HAP-1 (cell line): ENCODE measurements around the gene NR1I3.
A peak's percentile ranks its signal among the peaks of the same experiment; 100 is the strongest.

Source experiments
- DNase-seq, 2 experiments: peaks; one replicate each; pipeline ENCODE4 v3.0.0-alpha.2; 2016 to 2020; ENCODE audit warnings: low spot score in 2 of 2
- H3K27me3 ChIP-seq: fragments of 250-450 bp; sonication (Bioruptor Pico); 2 replicates; pipeline ENCODE4 v1.5.1; 2020; ENCODE audit warnings: low read depth, mild to moderate bottlenecking, moderate library complexity
- H3K36me3 ChIP-seq: fragments of 250-450 bp; sonication (Bioruptor Pico); replicated peaks from 2 replicates; pipeline ENCODE4 v1.5.1; 2020; ENCODE audit warnings: mild to moderate bottlenecking
- H3K4me1 ChIP-seq: fragments of 250-450 bp; sonication (Bioruptor Pico); 2 replicates; pipeline ENCODE4 v1.5.1; 2020; ENCODE audit warnings: mild to moderate bottlenecking
- H3K4me3 ChIP-seq: fragments of 250-450 bp; sonication (Bioruptor Pico); 2 replicates; pipeline ENCODE4 v1.5.1; 2020; ENCODE audit warnings: mild to moderate bottlenecking, moderate library complexity
- H3K9me3 ChIP-seq: fragments of 250-450 bp; sonication (Bioruptor Pico); 2 replicates; pipeline ENCODE4 v1.5.1; 2020; ENCODE audit warnings: mild to moderate bottlenecking, moderate library complexity
- in situ Hi-C: fragments of 300-500 bp; cut with MboI; formaldehyde crosslinking; loops from 3 replicates; pipeline ENCODE4 v1.14.3; 2020; ENCODE audit warnings: low sequenced_read_pairs, inconsistent platforms, mixed read lengths

NR1I3 gene

GRCh38 chr1:161200992-161201835, 36.8 kb downstream of the NR1I3 start:
- in situ Hi-C loops, result no loop called here
- peak overlapping the region; percentile 63 for H3K4me3 ChIP-seq

GRCh38 chr1:161200421-161200991, 37.5 kb downstream of the NR1I3 start:
- no peak for DNase-seq
- H3K9me3 ChIP-seq, result no peaks in the 10 kb centered on the region
- H3K27me3 ChIP-seq, result no peaks in the 10 kb centered on the region
- peaks cover 11% of the 10 kb centered on the region for H3K36me3 ChIP-seq
- in situ Hi-C loops, result no loop called here
- peaks cover 26% of the 10 kb centered on the region for H3K4me1 ChIP-seq
- H3K4me3 ChIP-seq, result no peak overlapping the region

More at GRCh38 chr1:161200992-161201835, 36.8 kb downstream of the NR1I3 start:
- H3K36me3 ChIP-seq, result peaks cover 18% of the 10 kb centered on the region
- H3K4me1 ChIP-seq, result peaks cover 26% of the 10 kb centered on the region
- H3K27me3 ChIP-seq, result no peaks in the 10 kb centered on the region
- no peaks in the 10 kb centered on the region for H3K9me3 ChIP-seq
- DNase-seq, result peak in 1 of 2 experiments; percentile 18

GRCh38 chr1:161199506-161200139, 38.4 kb downstream of the NR1I3 start:
- Histone ChIP-seq H3K9me3 (no peaks in the 10 kb centered on the region), H3K27me3 (no peaks in the 10 kb centered on the region), H3K4me1 (peaks cover 26% of the 10 kb centered on the region), H3K4me3 (no peak overlapping the region), H3K36me3 (peaks cover 10% of the 10 kb centered on the region)
- no peak for DNase-seq
- in situ Hi-C loops, result loop anchor here (25.0 kb wide), 1 partner anchor 538 kb away; the partner anchor contains the start of gene DUSP12

GRCh38 chr1:161198897-161199431, 39.0 kb downstream of the NR1I3 start, which contains the start of gene ADAMTS4:
Gene ADAMTS4, minus strand, starts transcription at chr1:161199054. Its CDS starts 427 bp downstream, at chr1:161198627.
- in situ Hi-C loops, result loop anchor here (25.0 kb wide), 1 partner anchor 538 kb away; the partner anchor contains the start of gene DUSP12
- Histone ChIP-seq H3K36me3 (peaks cover 3% of the 10 kb centered on the region), H3K4me1 (peaks cover 22% of the 10 kb centered on the region), H3K4me3 (no peak within 1 kb of the TSS), H3K9me3 (no peaks in the 10 kb centered on the region), H3K27me3 (no peaks in the 10 kb centered on the region)
- no peak for DNase-seq

- no peaks in the 10 kb centered on the region for H3K27me3 ChIP-seq
- H3K4me1 ChIP-seq, result peaks cover 21% of the 10 kb centered on the region
- H3K36me3 ChIP-seq, result no peaks in the 10 kb centered on the region
- H3K4me3 ChIP-seq, result no peak overlapping the region
- DNase-seq, result peak; percentile 15 to 82
- no peaks in the 10 kb centered on the region for H3K9me3 ChIP-seq
- in situ Hi-C loops, result loop anchor here (25.0 kb wide), 1 partner anchor 539 kb away; the partner anchor contains the start of gene DUSP12
Measured at GRCh38 chr1:161198194-161198896, 39.7 kb downstream of the NR1I3 start.

GRCh38 chr1:161197560-161198193, 40.3 kb downstream of the NR1I3 start:
- in situ Hi-C loops, result loop anchor here (25.0 kb wide), 1 partner anchor 540 kb away; the partner anchor contains the start of gene DUSP12
- no peak overlapping the region for H3K4me3 ChIP-seq
- no peak for DNase-seq
- no peaks in the 10 kb centered on the region for H3K36me3 ChIP-seq
- no peaks in the 10 kb centered on the region for H3K9me3 ChIP-seq
- H3K4me1 ChIP-seq, result peaks cover 21% of the 10 kb centered on the region
- no peaks in the 10 kb centered on the region for H3K27me3 ChIP-seq

GRCh38 chr1:161196521-161197451, 41.2 kb downstream of the NR1I3 start:
- H3K27me3 ChIP-seq, result no peaks in the 10 kb centered on the region
- no peaks in the 10 kb centered on the region for H3K9me3 ChIP-seq
- H3K4me3 ChIP-seq, result no peak overlapping the region
- no peaks in the 10 kb centered on the region for H3K36me3 ChIP-seq
- in situ Hi-C loops, result loop anchor here (25.0 kb wide), 1 partner anchor 541 kb away; the partner anchor contains the start of gene DUSP12
- peaks cover 21% of the 10 kb centered on the region for H3K4me1 ChIP-seq
- DNase-seq, result no peak

GRCh38 chr1:161196111-161196510, 41.9 kb downstream of the NR1I3 start:
- in situ Hi-C loops, result loop anchor here (25.0 kb wide), 1 partner anchor 541 kb away; the partner anchor contains the start of gene DUSP12
- Histone ChIP-seq H3K36me3 (no peaks in the 10 kb centered on the region), H3K4me1 (peaks cover 14% of the 10 kb centered on the region), H3K27me3 (no peaks in the 10 kb centered on the region), H3K4me3 (no peak overlapping the region), H3K9me3 (no peaks in the 10 kb centered on the region)
- no peak for DNase-seq

- Histone ChIP-seq H3K27me3 (no peaks in the 10 kb centered on the region), H3K36me3 (no peaks in the 10 kb centered on the region), H3K4me3 (no peak overlapping the region), H3K9me3 (no peaks in the 10 kb centered on the region), H3K4me1 (peaks cover 10% of the 10 kb centered on the region)
- in situ Hi-C loops, result loop anchor here (25.0 kb wide), 1 partner anchor 542 kb away; the partner anchor contains the start of gene DUSP12
- DNase-seq, result no peak
Measured at GRCh38 chr1:161195171-161195570, 42.8 kb downstream of the NR1I3 start.

- no peaks in the 10 kb centered on the region for H3K9me3 ChIP-seq
- in situ Hi-C loops, result loop anchor here (25.0 kb wide), 1 partner anchor 544 kb away; the partner anchor contains the start of gene DUSP12
- H3K4me3 ChIP-seq, result no peak overlapping the region
- DNase-seq, result no peak
- no peaks in the 10 kb centered on the region for H3K36me3 ChIP-seq
- H3K4me1 ChIP-seq, result peaks cover 6% of the 10 kb centered on the region
- no peaks in the 10 kb centered on the region for H3K27me3 ChIP-seq
Measured at GRCh38 chr1:161193561-161194235, 44.3 kb downstream of the NR1I3 start.
